Stimulated activated CD8-positive, alpha-beta memory T cell treated with anti-CD3 and anti-CD28 coated beads, Interleukin-15, amount 100 ng/mL, for 24 hours (primary cell): ENCODE data around the gene CD27.
"Not testable (repeated sequence)": the region's sequence is repeated elsewhere in the genome, so short reads cannot be mapped to it uniquely, and the experiment has no call there.

Source experiments
- DNase-seq: peaks from one replicate; pipeline ENCODE4 v3.0.0-alpha.2; 2020; ENCODE audit warnings: low read depth

CD27 gene

DNA sequence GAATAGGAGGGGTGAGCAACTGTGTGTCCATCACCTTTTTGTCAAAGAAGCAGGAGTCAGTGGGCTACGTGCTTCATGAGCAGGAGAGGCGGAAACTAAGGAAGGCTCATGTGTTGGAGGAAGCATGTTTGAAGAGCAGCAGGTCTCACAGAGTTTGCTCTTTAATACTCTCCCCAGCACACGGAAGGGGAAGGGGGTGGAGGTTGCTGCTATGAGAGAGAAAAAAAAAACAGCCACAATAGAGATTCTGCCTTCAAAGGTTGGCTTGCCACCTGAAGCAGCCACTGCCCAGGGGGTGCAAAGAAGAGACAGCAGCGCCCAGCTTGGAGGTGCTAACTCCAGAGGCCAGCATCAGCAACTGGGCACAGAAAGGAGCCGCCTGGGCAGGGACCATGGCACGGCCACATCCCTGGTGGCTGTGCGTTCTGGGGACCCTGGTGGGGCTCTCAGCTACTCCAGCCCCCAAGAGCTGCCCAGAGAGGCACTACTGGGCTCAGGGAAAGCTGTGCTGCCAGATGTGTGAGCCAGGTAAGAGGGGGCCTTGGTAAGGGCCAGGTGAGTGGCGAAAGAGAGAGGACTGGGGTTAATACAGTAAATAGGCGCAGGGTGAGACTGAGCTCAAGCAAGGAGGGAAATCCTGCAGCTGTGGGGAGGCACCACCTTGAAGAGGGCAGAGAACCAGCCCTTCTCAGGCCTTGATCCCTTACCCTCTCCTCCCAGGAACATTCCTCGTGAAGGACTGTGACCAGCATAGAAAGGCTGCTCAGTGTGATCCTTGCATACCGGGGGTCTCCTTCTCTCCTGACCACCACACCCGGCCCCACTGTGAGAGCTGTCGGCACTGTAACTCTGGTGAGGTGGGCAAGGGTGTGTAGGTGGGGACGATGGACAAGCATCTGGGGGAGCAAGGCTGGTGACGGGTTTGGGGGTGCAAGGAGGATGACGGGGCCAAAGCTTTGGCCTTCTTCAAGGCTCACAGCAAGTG lies at the start of gene CD27:
TSS of gene CD27 (plus strand) at position 252 of the 985 bp plus-strand sequence. CDS start at position 393, 141 bp downstream.
- DNase-seq: no peak

DNA sequence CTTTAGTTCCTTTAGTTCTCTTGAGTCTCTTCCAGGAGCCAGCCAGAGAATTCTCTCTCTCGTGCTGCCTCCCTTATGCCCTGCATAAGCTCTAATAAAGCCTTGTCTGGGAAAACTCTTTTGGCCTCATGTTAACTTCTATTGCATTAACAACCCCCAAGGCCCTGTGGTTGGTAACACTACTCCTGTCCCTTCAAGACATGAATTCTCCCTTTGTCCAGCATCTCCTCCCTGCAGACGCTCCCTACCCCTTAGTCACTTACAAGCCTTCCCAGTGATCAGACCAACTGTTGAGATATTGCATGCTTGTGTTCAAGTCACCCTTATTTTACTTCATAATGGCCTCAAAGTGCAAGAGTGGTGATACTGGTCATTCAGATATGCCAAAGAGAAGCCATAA lies 48.7 kb upstream of the CD27 start:
- no peak for DNase-seq

DNA sequence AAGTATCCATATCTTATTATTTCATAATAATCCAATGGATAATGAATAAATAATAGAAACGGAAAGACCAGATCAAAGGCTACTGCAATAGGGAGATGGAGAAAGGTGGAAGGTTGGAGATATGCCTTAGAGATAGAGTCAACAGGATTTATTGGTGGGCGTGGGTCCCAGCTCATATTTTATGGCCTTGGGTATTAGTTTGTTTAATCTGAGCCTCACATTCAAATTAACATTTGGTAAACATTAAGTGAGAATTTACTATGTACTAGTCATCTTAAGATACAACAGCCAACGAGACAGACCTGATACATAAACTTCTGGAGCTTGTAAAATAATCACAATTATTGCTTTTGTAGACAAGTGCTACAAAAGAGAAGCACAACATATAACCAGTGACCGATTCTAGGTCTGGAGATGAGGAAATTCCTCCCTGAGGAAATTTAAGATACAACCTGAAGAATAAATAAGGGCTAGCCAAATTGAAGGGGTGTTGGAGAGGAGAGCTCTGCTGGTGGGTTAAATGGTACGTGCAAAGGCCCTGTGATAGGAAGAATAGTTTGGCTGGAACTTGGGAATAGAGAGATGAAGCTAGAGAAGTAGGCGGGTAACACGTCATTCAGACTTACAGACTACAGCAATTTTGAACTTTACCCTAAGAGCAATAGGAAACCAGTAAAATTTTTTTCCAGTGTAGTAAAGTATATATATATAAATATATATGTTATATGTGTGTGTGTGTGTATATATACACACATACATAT lies 44.7 kb upstream of the CD27 start:
- no peak for DNase-seq

- no peak for DNase-seq
Observed at GRCh38 chr12:6404390-6404789, 40.4 kb upstream of the CD27 start.

DNA sequence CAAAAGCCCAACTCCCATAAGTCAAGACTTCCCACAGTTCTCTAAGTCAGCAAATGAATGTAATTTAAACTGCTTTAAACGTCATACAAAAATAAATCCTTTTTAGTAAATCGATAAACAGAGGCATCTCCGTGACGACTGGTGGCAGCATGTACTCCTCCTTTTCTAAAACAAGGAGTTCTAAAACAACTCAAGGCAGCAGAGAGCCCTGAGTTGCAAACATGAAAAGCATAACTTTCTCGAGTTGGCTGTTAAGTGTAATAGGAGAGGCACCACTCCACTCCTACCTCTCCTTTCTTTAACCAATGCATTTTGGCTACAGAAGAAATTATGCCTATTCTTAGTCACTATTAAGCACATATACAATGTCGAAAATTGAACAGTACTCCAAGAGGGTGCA lies 38.8 kb upstream of the CD27 start:
- DNase-seq: no peak

DNA sequence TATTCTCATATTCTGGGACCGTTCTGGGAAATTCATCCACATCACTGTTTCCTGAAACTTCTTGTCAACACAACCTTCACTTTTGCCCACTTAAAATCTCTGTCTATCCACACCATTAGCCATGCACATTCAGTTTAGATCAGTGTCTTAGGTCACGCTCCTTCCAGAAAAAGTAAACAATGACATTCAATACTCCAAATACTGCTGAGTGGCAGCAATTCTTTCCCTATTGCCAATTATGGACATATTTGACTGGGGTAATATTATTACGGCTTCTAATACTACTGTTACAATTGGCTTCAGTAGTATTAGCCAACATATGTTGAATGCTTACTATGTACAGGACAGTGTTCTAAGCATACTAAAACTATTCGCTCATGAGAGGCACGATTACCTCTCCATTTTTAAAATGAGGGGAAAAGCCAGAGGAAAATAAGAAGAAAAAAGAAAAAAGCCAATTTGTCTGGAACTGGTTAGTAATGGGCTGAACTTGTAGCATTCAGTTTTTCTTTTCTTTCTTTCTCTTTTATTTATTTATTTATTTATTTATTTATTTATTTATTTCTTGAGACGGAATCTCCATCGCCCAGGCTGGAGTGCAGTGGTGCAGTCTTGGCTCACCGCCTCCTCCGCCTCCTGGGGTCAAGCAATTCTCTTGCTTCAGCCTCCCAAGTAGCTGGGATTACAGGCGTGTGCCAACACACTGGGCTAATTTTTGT lies 37.4 kb upstream of the CD27 start:
- no peak for DNase-seq

DNA sequence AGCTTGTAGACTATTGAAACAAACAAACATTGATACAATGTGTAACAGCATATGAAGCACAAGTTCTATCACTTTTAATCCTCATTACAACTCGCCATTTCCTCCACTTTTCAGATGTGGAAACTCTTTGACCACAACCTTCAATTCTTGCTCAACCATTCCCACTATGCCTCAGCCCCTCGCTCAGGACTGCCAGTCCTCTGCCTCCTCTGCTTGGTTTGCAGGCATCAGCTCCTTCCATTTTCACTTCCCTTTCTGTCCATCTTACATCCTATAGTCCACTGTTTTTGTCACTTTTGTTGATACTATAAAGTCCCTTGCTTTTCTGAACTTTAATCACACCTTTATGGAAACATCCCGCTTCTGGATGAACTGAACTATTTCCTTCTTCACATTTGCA lies 28.2 kb upstream of the CD27 start:
- no peak for DNase-seq

GRCh38 chr12:6418796-6419195 lies 26.0 kb upstream of the CD27 start:
- no peak for DNase-seq

- no peak for DNase-seq
Observed at GRCh38 chr12:6420364-6420763, 24.4 kb upstream of the CD27 start.

- DNase-seq: no peak
Observed at GRCh38 chr12:6423267-6424007, 21.3 kb upstream of the CD27 start.

DNA sequence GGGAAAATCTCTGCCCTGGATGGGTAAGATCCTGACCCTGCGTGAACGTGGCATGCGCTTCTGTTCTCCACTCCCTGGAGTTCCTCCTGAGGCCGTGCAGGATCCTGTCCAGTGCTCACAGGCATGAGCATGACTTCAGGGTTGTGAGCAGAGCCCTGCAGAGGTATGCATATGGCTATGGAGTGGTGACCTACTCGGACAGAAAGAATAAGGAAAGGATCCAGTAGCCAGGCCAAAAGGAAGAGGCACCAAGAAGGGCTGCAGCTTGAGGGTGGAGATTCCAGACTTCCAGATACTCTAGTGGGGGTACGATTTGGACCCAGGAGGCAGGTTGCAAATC lies 20.8 kb upstream of the CD27 start:
- DNase-seq: no peak

DNA sequence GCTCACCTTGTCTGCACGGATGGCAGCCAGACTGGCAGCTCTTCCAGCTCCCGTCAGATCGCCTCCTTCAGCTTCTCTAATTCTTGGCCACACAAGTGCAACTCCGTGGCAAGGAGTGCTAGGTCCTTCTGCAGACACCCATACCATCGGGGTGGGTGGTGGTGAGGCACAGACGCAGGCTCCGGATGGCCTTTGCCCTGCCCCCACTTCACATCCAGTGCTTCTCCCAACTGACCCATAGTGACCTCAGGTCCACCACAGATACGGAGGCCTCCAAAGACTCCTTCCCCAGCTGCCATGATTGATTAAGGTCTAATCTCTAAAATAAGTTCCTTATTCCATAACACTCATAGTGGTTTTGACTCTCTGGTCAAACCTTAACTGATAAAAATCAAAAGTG lies 19.9 kb upstream of the CD27 start:
- no peak for DNase-seq

DNA sequence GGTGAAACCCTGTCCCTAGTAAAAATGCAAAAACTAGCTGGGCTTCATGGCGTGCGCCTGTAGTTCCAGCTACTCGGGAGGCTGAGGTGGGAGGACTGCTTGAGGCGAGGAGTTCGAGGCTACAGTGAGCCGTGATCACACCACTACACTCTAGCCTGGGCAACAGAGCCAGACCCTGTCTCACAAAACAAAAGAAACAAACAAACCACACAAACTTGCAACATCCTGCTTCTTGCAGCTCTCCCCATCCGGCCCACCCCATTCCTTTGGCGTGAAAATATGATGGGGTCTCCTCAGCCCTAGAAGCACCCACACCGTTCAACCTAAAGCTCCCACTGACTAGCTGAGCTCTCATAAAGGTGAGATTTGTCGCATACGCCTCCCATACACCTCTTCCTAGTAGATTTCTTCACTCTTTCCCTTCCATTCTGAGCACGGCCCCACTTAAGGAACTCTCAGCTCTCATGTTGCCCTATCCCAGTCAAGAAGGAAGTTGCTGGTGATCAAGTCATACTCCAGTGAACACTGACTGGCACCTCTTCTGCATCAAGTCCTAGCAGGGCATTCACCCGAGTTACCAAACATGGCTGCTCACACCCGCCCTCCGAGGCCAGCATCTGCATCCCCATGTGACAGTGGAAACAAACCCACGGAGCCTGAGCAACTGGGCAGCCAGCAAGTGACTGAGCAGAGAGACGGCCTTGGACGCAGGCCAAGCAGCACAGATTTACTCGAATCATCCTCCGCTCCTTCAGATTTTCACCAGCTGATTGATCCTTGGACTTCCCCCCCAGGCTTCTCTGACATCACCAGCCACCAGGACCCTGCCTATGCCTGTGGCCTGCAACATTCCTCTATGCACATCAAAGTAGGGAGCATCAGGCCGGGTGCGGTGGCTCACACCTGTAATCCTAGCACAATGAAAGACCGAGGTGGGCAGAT lies 18.9 kb upstream of the CD27 start:
- no peak for DNase-seq

GRCh38 chr12:6426882-6427671 lies 17.7 kb upstream of the CD27 start:
- DNase-seq: peak; percentile 66

DNA sequence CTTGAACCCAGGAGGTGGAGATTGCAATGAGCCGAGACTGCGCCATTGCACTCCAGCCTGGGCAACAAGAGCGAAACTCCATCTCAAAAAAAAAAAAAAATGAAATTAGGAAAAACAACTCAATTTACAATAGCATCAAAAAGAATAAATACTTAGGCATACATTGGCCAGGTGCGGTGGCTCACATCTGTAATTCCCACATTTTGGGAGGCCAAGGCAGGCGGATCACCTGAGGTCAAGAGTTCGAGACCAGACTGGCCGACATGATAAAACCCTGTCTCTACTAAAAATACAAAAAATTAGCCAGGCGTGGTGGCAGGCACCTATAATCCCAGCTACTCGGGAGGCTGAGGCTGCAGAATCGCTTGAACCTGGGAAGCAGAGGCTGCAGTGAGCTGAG lies 17.0 kb upstream of the CD27 start:
- DNase-seq: not testable (repeated sequence)

- DNase-seq: no peak
Observed at GRCh38 chr12:6428326-6428725, 16.4 kb upstream of the CD27 start.

DNA sequence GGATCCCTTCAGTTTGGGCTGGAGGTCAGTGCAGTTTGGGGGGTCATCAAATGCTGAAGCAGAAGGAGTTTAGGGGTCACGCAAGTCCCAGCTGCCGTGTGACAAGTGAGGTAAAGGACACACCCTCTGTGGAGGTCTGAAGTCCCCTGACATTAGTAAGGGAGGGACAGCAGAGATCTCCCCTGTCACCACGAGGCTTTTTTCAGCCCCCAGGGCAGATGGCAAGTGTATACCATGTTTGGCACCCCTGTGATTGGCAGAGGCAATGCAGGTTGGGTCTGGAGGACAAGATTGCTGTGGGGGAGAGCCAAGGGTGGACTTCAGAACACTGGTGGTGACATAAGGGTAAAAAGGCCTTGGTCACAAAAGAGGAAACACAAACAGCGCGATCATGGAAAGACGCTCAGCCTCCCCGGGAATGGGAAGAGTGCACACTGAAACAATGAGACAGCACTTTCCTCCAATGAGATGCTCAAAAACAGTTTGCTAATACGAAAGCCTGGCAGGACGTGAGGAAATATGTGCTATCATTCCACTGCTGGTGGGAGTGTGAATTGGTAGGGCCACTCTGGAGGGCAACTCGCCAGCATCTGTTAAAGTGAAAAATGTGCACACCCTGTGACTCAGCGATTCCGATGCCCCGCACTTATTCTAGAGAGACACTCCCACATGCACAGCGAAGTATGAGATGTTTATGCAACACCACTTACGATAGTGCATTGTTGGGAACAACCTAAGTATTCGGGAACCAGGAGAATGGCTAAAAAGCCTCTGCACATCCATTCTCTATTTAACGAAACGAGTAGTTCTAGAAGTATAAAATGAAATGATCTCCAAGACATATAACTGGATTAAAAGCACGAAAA lies 14.4 kb upstream of the CD27 start:
- no peak for DNase-seq

GRCh38 chr12:6432991-6433390 lies 11.8 kb upstream of the CD27 start:
- DNase-seq: no peak
